Mucosa of stomach (tissue), 1 donor: Measurements from ENCODE around the gene TFDP3.

Source experiments
- H3K27me3 ChIP-seq: one replicate; pipeline ENCODE4 v1.7.0; 2013; ENCODE audit warnings: mild to moderate bottlenecking, low read length; ENCODE audit not compliant: control insufficient read depth, insufficient read depth
- H3K36me3 ChIP-seq: one replicate; pipeline ENCODE4 v1.7.0; 2013; ENCODE audit warnings: low read length; ENCODE audit not compliant: control insufficient read depth, insufficient read depth
- H3K4me1 ChIP-seq: one replicate; pipeline ENCODE4 v1.7.0; 2013; ENCODE audit warnings: mild to moderate bottlenecking, low read length; ENCODE audit not compliant: control insufficient read depth, insufficient read depth
- H3K4me3 ChIP-seq: one replicate; pipeline ENCODE4 v1.7.0; 2013; ENCODE audit warnings: low read length
- H3K9ac ChIP-seq: one replicate; pipeline ENCODE4 v1.7.0; 2013; ENCODE audit warnings: mild to moderate bottlenecking, low read length, moderate library complexity
- H3K9me3 ChIP-seq: one replicate; pipeline ENCODE4 v1.7.0; 2013; ENCODE audit warnings: mild to moderate bottlenecking, low read length, moderate library complexity; ENCODE audit not compliant: control insufficient read depth
- donor health status: Pancreatic carcinoma.

Gene TFDP3

DNA sequence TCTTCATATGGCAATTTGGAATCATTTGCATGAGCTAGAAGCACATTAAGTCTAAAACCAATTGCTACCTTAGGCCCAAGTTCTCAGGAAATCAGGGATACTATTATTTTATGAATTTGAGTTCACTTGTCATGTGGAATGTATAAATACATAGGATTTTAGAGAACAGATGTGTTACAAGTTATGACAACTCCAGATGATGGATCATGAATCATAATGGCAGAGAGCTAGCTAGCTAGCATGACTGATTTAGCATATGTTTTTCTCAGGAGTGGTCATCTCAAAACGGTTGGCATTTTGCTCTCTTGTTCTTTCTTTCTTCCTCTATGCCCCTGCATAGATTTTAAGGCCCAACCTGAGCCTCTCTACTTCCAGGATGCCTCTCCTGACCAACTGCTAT is 14.2 kb upstream of the TFDP3 start:
- no peak overlapping the region for H3K4me3 ChIP-seq
- no peaks in the 10 kb centered on the region for H3K4me1 ChIP-seq
- no peak overlapping the region for H3K9ac ChIP-seq
- no peaks in the 10 kb centered on the region for H3K9me3 ChIP-seq
- no peaks in the 10 kb centered on the region for H3K36me3 ChIP-seq
- no peaks in the 10 kb centered on the region for H3K27me3 ChIP-seq

DNA sequence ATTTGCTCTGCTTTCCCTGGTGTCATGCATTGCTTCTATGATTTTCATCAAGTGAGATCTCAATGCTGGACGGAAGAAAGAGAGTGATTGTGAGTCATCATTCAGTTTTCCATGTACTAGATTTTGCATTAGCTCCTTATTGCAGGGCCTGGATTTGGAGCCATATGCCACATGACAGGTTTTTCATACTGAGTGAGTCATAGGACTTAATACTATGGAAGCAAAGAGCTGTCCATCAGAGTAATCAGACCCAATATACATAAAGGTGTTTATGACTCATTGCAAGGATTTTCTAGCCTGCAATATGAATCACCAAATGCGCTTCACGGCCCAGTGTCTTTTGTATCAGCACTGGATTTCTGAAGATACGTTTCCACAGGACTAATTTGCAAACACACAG is 11.2 kb upstream of the TFDP3 start:
- no peaks in the 10 kb centered on the region for H3K36me3 ChIP-seq
- H3K9me3 ChIP-seq, result no peaks in the 10 kb centered on the region
- H3K4me3 ChIP-seq, result no peak overlapping the region
- H3K4me1 ChIP-seq, result no peaks in the 10 kb centered on the region
- no peak overlapping the region for H3K9ac ChIP-seq
- H3K27me3 ChIP-seq, result no peaks in the 10 kb centered on the region

DNA sequence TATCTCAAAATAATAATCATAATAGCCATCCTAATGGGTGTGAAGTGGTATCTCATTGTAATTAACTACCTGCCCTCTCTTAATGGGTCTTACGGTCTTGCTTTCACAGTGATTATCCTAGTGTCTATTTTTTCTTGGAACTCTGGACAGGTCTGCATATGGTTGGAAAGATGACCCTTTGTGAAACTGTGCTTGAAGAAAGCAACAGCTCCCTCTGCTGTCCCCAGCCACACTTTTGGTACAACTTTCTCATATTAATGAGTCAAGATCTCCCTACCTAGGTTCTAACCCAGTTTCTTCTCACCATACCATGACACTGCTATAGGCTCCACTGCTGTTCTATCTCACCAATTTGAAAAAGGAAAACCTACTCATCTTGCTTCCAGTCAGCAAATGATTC is 2.4 kb downstream of the TFDP3 start:
- H3K27me3 ChIP-seq, result no peaks in the 10 kb centered on the region
- H3K9me3 ChIP-seq, result no peaks in the 10 kb centered on the region
- H3K9ac ChIP-seq, result no peak overlapping the region
- H3K36me3 ChIP-seq, result no peaks in the 10 kb centered on the region
- no peak overlapping the region for H3K4me3 ChIP-seq
- no peaks in the 10 kb centered on the region for H3K4me1 ChIP-seq

DNA sequence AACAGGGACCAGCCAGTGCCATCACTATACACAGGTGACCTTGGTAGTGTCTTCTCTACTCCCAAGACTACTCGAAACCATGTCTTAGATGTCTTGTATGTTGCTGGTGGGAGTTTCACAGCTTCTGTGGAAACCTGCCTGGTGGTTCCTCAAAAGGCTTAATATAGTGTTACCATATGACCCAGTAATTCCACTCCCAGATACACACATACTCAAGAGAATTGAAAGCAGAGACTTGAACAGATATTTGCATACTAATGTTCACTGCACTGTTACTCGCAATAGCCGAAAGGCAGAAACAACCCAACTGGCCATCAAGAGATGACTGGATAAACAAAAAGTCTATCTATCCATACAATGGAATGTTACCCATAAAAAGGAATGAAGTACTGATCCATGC is 3.1 kb downstream of the TFDP3 start:
- no peaks in the 10 kb centered on the region for H3K27me3 ChIP-seq
- H3K9me3 ChIP-seq, result no peaks in the 10 kb centered on the region

DNA sequence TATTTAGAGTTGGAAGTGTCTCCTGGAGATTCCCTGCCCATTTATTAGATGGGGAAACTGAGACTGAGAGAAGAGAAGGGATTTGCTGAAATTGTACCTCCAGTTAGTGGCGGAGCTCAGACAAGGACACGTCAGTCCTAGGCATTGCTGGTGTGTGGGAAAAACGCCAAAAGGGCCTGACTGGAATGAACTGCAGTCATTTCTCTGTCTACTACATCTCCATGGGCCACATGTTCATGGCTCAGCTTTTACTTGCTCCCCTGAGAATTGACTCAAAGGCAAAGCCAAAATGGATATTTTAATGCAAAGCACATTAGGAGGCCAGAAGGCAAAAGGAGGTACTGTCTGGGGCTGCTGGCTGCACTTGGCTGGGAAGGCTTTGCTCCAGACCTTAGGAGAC is 3.9 kb downstream of the TFDP3 start:
- Histone ChIP-seq H3K9me3 (no peaks in the 10 kb centered on the region), H3K36me3 (no peaks in the 10 kb centered on the region), H3K4me3 (no peak overlapping the region), H3K27me3 (no peaks in the 10 kb centered on the region), H3K9ac (no peak overlapping the region), H3K4me1 (no peaks in the 10 kb centered on the region)

More for the DNA sequence above, 3.1 kb downstream of the TFDP3 start:
- Histone ChIP-seq H3K9ac (no peak overlapping the region), H3K4me3 (no peak overlapping the region), H3K36me3 (no peaks in the 10 kb centered on the region), H3K4me1 (no peaks in the 10 kb centered on the region)

DNA sequence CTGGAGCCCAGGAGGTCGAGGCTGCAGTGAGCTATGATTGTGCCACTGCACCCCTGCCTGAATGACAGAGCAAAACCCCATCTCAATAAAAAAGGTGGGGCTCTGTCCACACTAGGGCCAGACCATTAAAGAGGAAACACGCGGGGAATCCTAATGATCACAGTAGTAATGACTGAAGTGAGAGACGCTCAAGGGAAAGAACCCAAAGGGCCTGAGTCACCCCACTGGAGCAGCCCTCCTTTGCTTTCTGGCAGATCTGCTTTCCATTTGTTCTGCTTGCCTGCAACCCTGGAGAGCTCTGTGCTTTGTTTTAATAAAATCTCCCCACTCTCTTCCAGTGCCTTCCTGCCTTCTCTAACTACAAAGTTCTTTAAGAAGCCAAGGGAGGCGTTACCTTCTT is 5.0 kb downstream of the TFDP3 start:
- Histone ChIP-seq H3K9me3 (no peaks in the 10 kb centered on the region), H3K9ac (no peak overlapping the region), H3K4me3 (no peak overlapping the region), H3K36me3 (no peaks in the 10 kb centered on the region), H3K4me1 (no peaks in the 10 kb centered on the region), H3K27me3 (no peaks in the 10 kb centered on the region)

DNA sequence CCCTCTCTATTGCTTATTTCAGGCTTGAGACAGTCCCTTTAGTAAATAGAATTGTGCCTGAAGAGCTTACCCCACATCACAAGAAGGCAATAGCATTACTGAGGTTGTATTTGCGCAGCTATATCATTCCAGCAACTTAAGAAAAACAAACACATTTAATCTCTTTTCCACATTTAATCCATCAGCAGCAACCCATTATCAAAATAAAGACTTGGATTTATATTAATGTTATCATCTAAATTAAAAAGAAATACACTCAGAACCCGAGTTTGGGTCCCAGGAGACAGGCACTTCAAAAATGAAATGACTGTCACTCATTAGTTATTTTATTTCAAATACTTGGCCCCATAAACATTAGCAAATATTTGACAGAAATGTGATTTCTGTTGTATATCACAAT is 10.4 kb downstream of the TFDP3 start:
- no peaks in the 10 kb centered on the region for H3K27me3 ChIP-seq
- H3K4me3 ChIP-seq, result no peak overlapping the region
- H3K4me1 ChIP-seq, result no peaks in the 10 kb centered on the region
- H3K9me3 ChIP-seq, result no peaks in the 10 kb centered on the region
- H3K36me3 ChIP-seq, result no peaks in the 10 kb centered on the region
- H3K9ac ChIP-seq, result no peak overlapping the region

DNA sequence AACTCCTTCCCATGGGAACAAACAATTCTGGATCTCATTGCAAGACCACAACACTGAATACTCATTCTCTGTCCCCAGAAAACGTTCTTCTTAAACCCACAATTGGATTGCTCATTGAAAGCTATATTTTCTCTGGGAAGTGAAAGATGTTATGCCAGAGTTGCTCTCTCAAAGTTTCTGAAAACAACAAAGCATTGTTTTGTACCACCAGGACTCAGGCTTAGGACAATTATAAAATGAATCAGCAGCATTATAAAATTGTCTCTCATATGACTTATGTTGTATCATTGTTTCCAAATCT is 26.5 kb downstream of the TFDP3 start:
- Histone ChIP-seq H3K36me3 (no peaks in the 10 kb centered on the region), H3K9ac (no peak overlapping the region), H3K27me3 (no peaks in the 10 kb centered on the region), H3K9me3 (no peaks in the 10 kb centered on the region), H3K4me3 (no peak overlapping the region), H3K4me1 (peaks cover 4% of the 10 kb centered on the region)

DNA sequence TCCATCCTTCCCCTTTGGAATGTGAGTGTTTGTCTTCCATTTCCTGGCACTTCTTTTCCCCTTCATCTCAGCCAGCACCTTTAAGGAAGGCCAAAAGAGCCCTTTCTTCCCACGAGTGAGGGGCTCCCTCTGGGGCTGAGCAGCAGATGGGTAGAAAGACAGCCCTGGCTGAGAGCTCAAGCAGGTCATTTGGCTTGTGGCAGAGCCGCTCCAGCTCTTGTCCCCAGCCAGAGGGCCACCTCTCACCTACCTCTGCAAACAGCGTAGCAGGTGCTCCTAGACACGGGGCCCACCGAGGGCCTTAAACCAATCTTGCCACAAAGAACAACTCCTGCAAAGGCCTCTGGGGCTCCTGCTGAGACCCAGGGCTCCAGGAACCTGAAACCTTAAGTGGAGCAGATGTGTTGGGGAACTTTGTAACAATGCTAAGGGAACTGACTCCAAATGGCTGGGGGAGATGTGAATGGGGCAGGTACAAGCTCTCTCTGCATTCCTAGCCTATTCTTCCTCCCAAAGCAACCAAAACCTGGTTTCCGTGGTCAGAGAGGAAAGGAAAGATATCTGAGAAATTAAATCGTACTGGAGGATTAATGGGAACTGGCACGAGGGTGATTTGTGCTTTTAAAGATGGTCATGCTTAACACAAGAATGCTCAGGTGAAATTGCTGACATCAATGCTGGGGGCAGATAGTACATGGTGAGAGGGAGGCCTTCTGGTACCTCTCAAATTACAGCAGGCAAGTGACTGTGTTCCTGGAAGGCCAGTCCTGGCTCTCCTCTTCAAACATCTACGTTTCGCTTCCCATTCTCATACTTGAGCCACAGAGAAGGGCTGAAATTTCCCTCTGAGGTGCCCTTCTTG is 27.0 kb downstream of the TFDP3 start:
- H3K9ac ChIP-seq, result no peak overlapping the region
- no peaks in the 10 kb centered on the region for H3K36me3 ChIP-seq
- H3K27me3 ChIP-seq, result no peaks in the 10 kb centered on the region
- H3K4me1 ChIP-seq, result peaks cover 8% of the 10 kb centered on the region
- H3K9me3 ChIP-seq, result no peaks in the 10 kb centered on the region
- no peak overlapping the region for H3K4me3 ChIP-seq

DNA sequence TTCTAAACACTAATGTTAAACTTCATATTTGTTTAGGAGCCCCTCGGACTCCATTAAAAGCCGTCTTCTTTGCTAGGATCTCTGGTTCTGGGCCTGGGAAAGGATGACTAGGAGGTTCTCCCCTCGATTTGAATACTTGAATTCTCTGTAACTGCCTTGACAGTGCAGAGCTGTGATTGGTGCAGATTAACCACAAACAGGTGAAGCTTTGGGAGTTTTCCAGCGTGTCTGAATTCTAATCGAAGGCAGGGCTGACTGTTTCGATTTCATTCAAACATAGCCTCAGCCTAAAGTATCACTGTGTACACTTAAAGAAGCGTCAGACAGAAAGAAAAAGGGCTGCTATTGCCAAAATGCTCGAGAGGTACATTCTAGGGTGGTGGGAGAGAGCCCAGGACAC is 29.0 kb downstream of the TFDP3 start:
- peaks cover 15% of the 10 kb centered on the region for H3K4me1 ChIP-seq
- no peak overlapping the region for H3K9ac ChIP-seq
- no peaks in the 10 kb centered on the region for H3K9me3 ChIP-seq
- H3K36me3 ChIP-seq, result no peaks in the 10 kb centered on the region
- H3K4me3 ChIP-seq, result no peak overlapping the region
- no peaks in the 10 kb centered on the region for H3K27me3 ChIP-seq

DNA sequence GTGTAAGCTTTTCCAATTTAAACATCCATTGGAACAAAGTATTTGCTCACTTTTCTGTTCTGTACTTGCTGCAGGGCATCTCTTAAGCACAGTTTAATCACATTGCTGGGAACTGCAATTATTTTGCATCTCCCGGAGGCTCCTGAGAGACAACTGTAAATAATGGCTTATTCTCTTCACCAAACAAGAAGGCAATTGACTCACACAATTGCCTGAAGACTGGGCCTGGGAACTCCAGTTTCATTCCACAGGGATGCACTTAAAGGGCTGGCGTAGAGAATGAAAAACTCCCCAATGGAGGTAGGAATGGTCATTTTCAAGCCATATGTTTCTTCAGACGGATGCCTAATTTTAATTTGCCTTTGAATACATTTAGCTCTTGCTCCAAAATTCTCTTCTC is 29.5 kb downstream of the TFDP3 start:
- H3K4me3 ChIP-seq, result no peak overlapping the region

DNA sequence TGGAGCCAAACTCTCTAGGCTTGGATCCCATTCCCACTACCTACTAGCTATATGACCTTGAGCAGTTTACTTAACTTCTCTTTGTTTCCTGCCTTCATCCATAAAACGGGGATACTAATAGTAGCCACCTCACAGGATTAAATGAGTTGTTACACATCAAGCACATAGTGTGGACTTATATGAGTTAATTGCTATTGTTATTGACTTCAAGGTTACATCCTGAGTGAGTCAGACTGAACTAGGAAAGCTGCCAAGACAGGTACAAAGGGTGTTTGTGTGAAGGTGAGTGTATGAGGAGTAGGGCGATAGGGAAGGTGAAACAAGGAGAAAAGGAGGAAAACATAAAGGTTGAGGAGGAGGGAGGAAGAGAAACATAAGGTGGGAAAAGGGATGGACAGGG is 32.2 kb downstream of the TFDP3 start:
- H3K4me1 ChIP-seq, result peaks cover 15% of the 10 kb centered on the region
- H3K36me3 ChIP-seq, result no peaks in the 10 kb centered on the region
- H3K4me3 ChIP-seq, result no peak overlapping the region
- no peaks in the 10 kb centered on the region for H3K27me3 ChIP-seq
- no peak overlapping the region for H3K9ac ChIP-seq
- no peaks in the 10 kb centered on the region for H3K9me3 ChIP-seq

More for the DNA sequence above, 29.5 kb downstream of the TFDP3 start:
- Histone ChIP-seq H3K27me3 (no peaks in the 10 kb centered on the region), H3K36me3 (no peaks in the 10 kb centered on the region), H3K4me1 (peaks cover 15% of the 10 kb centered on the region), H3K9me3 (no peaks in the 10 kb centered on the region), H3K9ac (no peak overlapping the region)

DNA sequence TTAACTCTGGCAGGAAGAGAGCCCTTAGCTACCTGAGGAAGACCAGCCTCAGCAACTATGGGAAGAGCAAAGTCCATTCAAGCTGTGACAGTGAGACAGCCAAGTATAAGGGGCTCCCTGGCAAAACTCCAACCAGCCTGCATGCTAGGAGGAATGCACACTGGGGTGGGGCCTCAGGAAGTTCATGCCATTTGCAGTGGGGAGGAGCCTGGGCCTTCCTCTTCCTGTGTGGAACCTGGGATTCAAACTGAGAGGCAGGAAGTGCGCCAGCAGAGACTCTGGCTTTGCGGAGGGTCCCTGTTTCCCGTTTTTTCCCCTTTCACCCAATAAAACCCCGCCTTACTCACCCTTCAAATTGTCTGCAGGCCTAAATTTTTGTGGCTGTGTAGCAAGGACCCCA is 33.0 kb downstream of the TFDP3 start:
- H3K36me3 ChIP-seq, result no peaks in the 10 kb centered on the region
- H3K9ac ChIP-seq, result no peak overlapping the region
- H3K4me1 ChIP-seq, result peaks cover 15% of the 10 kb centered on the region
- no peaks in the 10 kb centered on the region for H3K27me3 ChIP-seq
- H3K4me3 ChIP-seq, result no peak overlapping the region
- H3K9me3 ChIP-seq, result no peaks in the 10 kb centered on the region
